Ishikawa (cell line): ENCODE measurements around the gene IGFL1.

Experiments used
- CEBPB ChIP-seq: IDR thresholded peaks from 2 replicates; pipeline ENCODE4 v1.6.1; 2012
- CREB1 ChIP-seq: IDR thresholded peaks from 2 replicates; pipeline ENCODE4 v1.6.1; 2012; ENCODE audit warnings: low read depth
- EGR1 ChIP-seq: IDR thresholded peaks from 2 replicates; pipeline ENCODE4 v1.6.1; 2012
- EP300 ChIP-seq: IDR thresholded peaks from 2 replicates; pipeline ENCODE4 v1.6.1; 2012; ENCODE audit warnings: borderline replicate concordance
- FOXM1 ChIP-seq: IDR thresholded peaks from 2 replicates; pipeline ENCODE4 v1.6.1; 2012; ENCODE audit warnings: low read depth, borderline replicate concordance
- NFIC ChIP-seq: IDR thresholded peaks from 2 replicates; pipeline ENCODE4 v1.6.1; 2012
- RAD21 ChIP-seq: IDR thresholded peaks from 2 replicates; pipeline ENCODE4 v1.6.1; 2012; ENCODE audit warnings: low read depth
- TAF1 ChIP-seq: IDR thresholded peaks from 2 replicates; pipeline ENCODE4 v1.6.1; 2012; ENCODE audit warnings: low read depth, mild to moderate bottlenecking
- TCF12 ChIP-seq: IDR thresholded peaks from 2 replicates; pipeline ENCODE4 v1.6.1; 2012; ENCODE audit warnings: low read depth
- TEAD4 ChIP-seq: IDR thresholded peaks from 2 replicates; pipeline ENCODE4 v1.6.1; 2012
- YY1 ChIP-seq: IDR thresholded peaks from 2 replicates; pipeline ENCODE4 v1.6.1; 2012; ENCODE audit warnings: low read depth
- ZBTB7A ChIP-seq: IDR thresholded peaks from 2 replicates; pipeline ENCODE4 v1.6.1; 2012; ENCODE audit warnings: low read depth
- TF ChIP-seq, protein P1 (sequence below): IDR thresholded peaks from 2 replicates; pipeline ENCODE4 v1.6.1; 2012; ENCODE audit warnings: low read depth, mild to moderate bottlenecking
- TF ChIP-seq, protein P2 (sequence below): IDR thresholded peaks from 2 replicates; pipeline ENCODE4 v1.6.1; 2012
- TF ChIP-seq, protein P3 (sequence below): IDR thresholded peaks from 2 replicates; pipeline ENCODE4 v1.6.1; 2012

Gene IGFL1

DNA sequence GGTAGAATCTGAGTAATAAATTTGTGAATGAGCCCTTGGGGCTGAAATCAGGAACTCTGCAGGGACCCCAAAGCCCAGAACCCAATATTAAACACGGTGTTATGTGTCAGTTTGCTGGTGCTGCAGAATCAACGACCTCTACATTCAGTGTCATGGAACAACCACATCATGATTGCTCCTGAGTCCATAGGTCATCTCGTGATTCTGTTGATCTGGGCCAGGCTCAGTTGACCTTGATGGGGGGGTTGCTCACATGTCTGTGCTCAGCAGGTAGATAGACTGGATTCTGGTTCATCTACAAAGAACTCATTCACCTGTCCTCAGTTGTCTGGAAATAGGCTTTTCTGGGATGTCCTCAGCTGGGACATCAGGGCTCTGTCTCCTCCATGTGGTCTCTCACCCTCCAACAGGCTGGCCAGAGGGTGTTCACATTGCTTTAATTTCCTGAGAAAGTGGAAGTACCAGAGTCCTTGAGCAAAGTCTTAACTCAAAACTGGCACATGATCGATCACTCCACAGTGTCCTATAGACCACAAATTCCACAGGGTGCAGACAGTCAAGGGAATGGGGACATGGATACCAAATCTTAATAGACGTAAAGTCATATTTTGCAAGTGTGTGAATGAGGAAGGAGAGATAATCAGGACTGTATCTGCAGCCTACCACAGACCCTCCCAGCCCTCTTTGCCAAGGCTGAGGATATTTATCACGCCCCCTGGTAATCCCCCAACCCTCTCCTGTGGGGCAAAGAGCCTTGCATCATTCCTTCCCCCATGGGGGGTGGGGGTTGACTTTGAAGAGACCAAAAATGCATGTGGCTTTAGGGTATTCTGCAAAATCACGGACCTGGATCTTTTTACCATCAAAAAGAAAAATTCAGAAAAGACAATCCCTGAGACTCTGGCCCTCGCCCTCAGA lies 39.3 kb upstream of the IGFL1 start:
- TF ChIP-seq EP300: no peak
- TF ChIP-seq, protein P1, sequence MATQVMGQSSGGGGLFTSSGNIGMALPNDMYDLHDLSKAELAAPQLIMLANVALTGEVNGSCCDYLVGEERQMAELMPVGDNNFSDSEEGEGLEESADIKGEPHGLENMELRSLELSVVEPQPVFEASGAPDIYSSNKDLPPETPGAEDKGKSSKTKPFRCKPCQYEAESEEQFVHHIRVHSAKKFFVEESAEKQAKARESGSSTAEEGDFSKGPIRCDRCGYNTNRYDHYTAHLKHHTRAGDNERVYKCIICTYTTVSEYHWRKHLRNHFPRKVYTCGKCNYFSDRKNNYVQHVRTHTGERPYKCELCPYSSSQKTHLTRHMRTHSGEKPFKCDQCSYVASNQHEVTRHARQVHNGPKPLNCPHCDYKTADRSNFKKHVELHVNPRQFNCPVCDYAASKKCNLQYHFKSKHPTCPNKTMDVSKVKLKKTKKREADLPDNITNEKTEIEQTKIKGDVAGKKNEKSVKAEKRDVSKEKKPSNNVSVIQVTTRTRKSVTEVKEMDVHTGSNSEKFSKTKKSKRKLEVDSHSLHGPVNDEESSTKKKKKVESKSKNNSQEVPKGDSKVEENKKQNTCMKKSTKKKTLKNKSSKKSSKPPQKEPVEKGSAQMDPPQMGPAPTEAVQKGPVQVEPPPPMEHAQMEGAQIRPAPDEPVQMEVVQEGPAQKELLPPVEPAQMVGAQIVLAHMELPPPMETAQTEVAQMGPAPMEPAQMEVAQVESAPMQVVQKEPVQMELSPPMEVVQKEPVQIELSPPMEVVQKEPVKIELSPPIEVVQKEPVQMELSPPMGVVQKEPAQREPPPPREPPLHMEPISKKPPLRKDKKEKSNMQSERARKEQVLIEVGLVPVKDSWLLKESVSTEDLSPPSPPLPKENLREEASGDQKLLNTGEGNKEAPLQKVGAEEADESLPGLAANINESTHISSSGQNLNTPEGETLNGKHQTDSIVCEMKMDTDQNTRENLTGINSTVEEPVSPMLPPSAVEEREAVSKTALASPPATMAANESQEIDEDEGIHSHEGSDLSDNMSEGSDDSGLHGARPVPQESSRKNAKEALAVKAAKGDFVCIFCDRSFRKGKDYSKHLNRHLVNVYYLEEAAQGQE: no peak

DNA sequence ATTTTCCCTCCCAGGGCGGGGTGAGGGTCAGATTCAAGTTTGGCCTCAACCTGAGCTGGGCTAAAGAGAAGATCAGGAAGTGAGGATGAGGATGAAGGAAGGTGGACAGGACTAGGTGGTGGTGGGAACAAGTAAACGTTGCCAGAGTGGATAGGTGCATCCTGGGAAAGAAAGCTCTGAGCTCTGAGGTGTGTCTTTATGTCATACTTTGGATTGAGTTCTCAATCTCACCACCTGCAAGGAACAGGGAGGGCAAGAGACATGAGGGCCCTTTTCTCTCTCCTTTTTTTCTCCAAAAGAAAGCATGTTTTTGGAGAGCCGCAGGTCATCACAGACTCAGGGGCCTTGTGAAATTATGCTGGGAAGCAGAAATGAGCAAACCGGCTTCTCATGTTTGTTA lies 38.2 kb upstream of the IGFL1 start:
- TF ChIP-seq TEAD4 (no peak), EP300 (no peak), ZBTB7A (no peak), CREB1 (no peak), TAF1 (no peak), YY1 (no peak), FOXM1 (no peak), NFIC (no peak), EGR1 (no peak), CEBPB (no peak), RAD21 (no peak)
- TF ChIP-seq, protein P1: no peak
- TF ChIP-seq, protein P2, sequence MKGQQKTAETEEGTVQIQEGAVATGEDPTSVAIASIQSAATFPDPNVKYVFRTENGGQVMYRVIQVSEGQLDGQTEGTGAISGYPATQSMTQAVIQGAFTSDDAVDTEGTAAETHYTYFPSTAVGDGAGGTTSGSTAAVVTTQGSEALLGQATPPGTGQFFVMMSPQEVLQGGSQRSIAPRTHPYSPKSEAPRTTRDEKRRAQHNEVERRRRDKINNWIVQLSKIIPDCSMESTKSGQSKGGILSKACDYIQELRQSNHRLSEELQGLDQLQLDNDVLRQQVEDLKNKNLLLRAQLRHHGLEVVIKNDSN: no peak
- TF ChIP-seq, protein P3, sequence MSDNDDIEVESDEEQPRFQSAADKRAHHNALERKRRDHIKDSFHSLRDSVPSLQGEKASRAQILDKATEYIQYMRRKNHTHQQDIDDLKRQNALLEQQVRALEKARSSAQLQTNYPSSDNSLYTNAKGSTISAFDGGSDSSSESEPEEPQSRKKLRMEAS: no peak

DNA sequence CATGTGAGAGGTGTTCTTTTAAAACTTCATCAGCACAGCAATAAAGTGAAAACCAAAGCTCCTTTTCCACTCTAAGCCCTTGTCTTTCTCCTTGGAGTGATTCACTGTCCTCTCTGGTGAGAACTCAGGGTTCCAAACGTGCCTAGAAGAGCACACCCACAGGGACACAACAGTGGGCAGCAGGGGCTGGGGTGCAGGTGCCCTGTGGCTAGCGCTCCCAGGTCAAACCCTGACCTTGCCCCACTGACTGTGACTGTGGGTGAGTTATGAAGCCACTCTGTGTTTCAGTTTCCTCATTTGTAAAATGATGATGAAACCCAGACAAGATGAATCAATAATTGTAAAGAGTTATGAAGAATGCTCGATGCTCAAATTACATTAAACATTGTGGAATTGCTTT lies 37.6 kb upstream of the IGFL1 start:
- TF ChIP-seq EGR1: no peak
- TF ChIP-seq, protein P1: no peak
- no peak for TF ChIP-seq CEBPB
- no peak for TF ChIP-seq EP300
- TF ChIP-seq CREB1: no peak
- TF ChIP-seq, protein P3: no peak
- no peak for TF ChIP-seq TAF1
- no peak for TF ChIP-seq FOXM1
- TF ChIP-seq TEAD4: no peak
- no peak for TF ChIP-seq RAD21
- no peak for TF ChIP-seq NFIC
- TF ChIP-seq, protein P2: no peak
- no peak for TF ChIP-seq TCF12
- TF ChIP-seq YY1: no peak
- no peak for TF ChIP-seq ZBTB7A

DNA sequence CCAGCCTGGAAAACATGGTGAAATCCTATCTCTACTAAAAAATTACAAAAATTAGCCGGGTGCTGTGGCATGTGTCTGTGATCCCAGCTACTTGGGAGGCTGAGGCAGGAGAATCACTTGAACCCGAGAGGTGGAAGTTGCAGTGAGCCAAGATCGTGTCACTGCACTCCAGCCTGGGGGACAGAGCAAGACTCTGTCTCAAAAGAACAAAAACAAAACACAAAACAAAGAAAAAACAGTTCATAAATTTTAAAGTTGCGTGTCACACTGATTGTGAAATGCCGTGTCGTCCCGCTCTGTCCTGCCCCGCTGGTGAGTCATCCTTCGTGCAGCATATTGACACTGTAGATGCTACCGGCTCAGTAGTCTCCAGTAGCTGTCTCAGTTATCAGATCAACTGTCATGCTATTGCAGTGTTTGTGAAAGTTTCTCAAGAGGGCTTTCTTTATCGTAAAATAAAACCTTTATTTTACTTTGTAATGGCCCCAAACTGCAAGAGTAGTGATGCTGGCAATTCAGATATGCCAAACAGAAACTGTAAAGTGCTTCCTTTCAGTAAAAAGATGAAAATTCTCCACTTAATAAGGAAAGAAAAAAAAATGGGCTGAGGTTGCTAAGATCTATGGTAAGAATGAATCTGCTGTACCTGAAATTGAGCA lies 36.4 kb upstream of the IGFL1 start:
- no peak for TF ChIP-seq ZBTB7A
- peak; percentile 64; the same call in 1 of the 2 replicates for TF ChIP-seq CEBPB
